Tibial artery (tissue), 4 donors: ENCODE data around the gene COL5A2.

Source experiments
- DNase-seq, 2 donors: peaks; one replicate each; pipeline ENCODE4 v3.0.0-alpha.2; 2019
- H3K27ac ChIP-seq, 2 donors: fragments of 200-600 bp; sonication (generic) in 1 of 2; 1 replicate in 1 of 2; 2 replicates in 1 of 2; pipeline ENCODE4 v1.5.1; 2018 to 2019; ENCODE audit warnings: mild to moderate bottlenecking in 1 of 2
- H3K27me3 ChIP-seq, 2 donors: fragments of 200-600 bp; sonication (generic) in 1 of 2; one replicate each; pipeline versions ENCODE4 v1.5.1 to v1.6.0; 2016 to 2019
- H3K36me3 ChIP-seq, 3 donors: fragments of 200-600 bp; sonication (generic) in 2 of 3; one replicate each; pipeline ENCODE4 v1.5.1; 2016 to 2019; ENCODE audit warnings: mild to moderate bottlenecking in 2 of 3
- H3K4me1 ChIP-seq, 4 donors: fragments of 200-600 bp; sonication (generic) in 2 of 4; 1 replicate in 3 of 4; 2 replicates in 1 of 4; pipeline ENCODE4 v1.5.1; 2016 to 2019
- H3K4me3 ChIP-seq, 2 donors: fragments of 200-600 bp; sonication (generic) in 1 of 2; 1 replicate in 1 of 2; 2 replicates in 1 of 2; pipeline ENCODE4 v1.5.1; 2018 to 2019; ENCODE audit warnings: mild to moderate bottlenecking in 2 of 2
- H3K9me3 ChIP-seq, 3 donors: fragments of 200-600 bp; sonication (generic) in 1 of 3; one replicate each; pipeline ENCODE4 v1.5.1; 2016 to 2019
- intact Hi-C: fragments of 100-400 bp; cut with DNase I; formaldehyde crosslinking; loops from one replicate; pipeline ENCODE4 v1.15.0; 2023; ENCODE audit warnings: low total_unique reads
- TF ChIP-seq, protein P1 (sequence below), 2 experiments: fragments of 200-600 bp in 1 of 2; fragments of 450-650 bp in 1 of 2; IDR thresholded peaks; one replicate each; pipeline ENCODE4 v1.5.1; 2017 to 2019; ENCODE audit warnings: antibody characterized with exemption in 2 of 2, mild to moderate bottlenecking in 1 of 2, moderate library complexity in 1 of 2

The COL5A2 gene

DNA sequence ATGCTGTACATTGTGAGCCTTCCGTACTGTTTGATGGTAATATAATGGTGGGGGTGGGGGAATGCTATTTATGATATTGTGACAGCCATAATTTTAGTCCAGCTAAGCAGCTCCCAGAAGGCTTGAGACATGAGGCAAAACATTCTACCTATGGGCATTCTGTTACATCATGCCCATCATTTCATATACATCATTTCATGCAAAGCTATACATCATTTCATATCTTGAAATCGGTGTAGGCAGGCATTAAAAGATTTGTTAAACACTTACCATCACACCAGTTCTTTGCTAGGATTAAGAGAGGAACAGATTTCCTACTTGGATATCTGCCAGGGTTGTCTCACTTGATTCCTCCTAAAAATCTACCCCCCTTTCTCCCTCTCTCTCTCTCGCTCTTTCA, 84.5 kb downstream of the COL5A2 start:
- peaks cover 0 to 5% (median 0%) of the 10 kb centered on the region in 3 donors for H3K36me3 ChIP-seq
- intact Hi-C loops = loop anchor here (10.0 kb wide), 1 partner anchor 320 kb away; no protein-coding TSS in a partner anchor
- TF ChIP-seq, protein P1, sequence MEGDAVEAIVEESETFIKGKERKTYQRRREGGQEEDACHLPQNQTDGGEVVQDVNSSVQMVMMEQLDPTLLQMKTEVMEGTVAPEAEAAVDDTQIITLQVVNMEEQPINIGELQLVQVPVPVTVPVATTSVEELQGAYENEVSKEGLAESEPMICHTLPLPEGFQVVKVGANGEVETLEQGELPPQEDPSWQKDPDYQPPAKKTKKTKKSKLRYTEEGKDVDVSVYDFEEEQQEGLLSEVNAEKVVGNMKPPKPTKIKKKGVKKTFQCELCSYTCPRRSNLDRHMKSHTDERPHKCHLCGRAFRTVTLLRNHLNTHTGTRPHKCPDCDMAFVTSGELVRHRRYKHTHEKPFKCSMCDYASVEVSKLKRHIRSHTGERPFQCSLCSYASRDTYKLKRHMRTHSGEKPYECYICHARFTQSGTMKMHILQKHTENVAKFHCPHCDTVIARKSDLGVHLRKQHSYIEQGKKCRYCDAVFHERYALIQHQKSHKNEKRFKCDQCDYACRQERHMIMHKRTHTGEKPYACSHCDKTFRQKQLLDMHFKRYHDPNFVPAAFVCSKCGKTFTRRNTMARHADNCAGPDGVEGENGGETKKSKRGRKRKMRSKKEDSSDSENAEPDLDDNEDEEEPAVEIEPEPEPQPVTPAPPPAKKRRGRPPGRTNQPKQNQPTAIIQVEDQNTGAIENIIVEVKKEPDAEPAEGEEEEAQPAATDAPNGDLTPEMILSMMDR (IDR thresholded peaks at IDR 0.05) = no peak
- H3K4me3 ChIP-seq = no peak overlapping the region
- H3K27me3 ChIP-seq = no peaks in the 10 kb centered on the region
- H3K27ac ChIP-seq = peak overlapping the region; percentile 2 to 50
- peaks cover 0 to 64% (median 13%) of the 10 kb centered on the region in 4 donors for H3K4me1 ChIP-seq
- DNase-seq = no peak
- H3K9me3 ChIP-seq = no peaks in the 10 kb centered on the region

DNA sequence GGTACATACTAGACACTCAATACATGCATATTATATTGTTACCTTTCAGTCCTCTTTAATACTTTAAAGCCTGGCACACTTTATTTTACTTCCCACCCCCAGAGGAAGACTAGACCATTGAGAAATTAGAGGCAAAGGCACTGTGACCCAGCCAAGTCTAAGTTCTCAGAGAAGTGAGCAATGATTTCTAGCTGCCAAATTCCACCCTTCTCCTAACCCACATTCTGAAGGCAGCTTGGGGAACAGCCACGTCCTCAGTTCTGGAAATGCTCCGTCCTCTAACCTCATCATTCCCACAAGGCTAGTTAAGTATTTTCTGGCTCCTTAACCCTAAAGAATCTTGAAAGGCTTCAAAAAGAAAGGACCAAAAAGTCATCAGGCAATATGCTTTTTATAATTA, 86.6 kb downstream of the COL5A2 start:
- H3K36me3 ChIP-seq = peaks cover 0 to 8% (median 7%) of the 10 kb centered on the region in 3 donors
- TF ChIP-seq, protein P1 (IDR thresholded peaks at IDR 0.05) = no peak
- intact Hi-C loops = loop anchor here (10.0 kb wide), 1 partner anchor 322 kb away; no protein-coding TSS in a partner anchor

DNA sequence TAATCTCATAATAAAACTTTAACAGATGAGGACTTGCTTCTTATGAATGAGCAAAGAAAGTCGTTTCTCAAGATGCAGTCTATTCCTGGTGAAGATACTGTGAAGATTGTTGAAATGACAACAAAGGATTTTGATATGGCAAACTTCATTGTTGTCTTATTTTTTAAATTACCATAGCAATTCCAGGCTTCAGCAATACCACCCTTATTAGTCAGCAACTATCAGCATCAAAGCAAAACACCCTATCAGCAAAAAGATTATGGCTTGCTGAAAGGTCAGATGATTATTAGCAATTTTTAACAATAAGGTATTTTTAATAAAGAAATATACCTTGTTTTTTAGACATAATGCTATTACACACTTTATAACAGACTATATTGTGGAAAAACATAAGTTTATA, 88.3 kb downstream of the COL5A2 start:
- TF ChIP-seq, protein P1 (IDR thresholded peaks at IDR 0.05) = no peak
- DNase-seq = no peak
- intact Hi-C loops = loop anchor here (10.0 kb wide), 1 partner anchor 324 kb away; no protein-coding TSS in a partner anchor
- no peak overlapping the region for H3K4me3 ChIP-seq
- H3K27me3 ChIP-seq = no peaks in the 10 kb centered on the region
- H3K4me1 ChIP-seq = peaks cover 0 to 50% (median 11%) of the 10 kb centered on the region in 4 donors
- H3K9me3 ChIP-seq = no peaks in the 10 kb centered on the region
- peaks cover 4 to 15% (median 9%) of the 10 kb centered on the region in 3 donors for H3K36me3 ChIP-seq
- peak overlapping the region; percentile 20 to 67 for H3K27ac ChIP-seq

More for the DNA sequence above, 86.6 kb downstream of the COL5A2 start:
- peak; percentile 65 to 77 for DNase-seq
- peaks cover 0 to 61% (median 13%) of the 10 kb centered on the region in 4 donors for H3K4me1 ChIP-seq
- H3K27me3 ChIP-seq = no peaks in the 10 kb centered on the region
- H3K9me3 ChIP-seq = no peaks in the 10 kb centered on the region
- H3K27ac ChIP-seq = peak overlapping the region; percentile 63 to 67
- H3K4me3 ChIP-seq = no peak overlapping the region

DNA sequence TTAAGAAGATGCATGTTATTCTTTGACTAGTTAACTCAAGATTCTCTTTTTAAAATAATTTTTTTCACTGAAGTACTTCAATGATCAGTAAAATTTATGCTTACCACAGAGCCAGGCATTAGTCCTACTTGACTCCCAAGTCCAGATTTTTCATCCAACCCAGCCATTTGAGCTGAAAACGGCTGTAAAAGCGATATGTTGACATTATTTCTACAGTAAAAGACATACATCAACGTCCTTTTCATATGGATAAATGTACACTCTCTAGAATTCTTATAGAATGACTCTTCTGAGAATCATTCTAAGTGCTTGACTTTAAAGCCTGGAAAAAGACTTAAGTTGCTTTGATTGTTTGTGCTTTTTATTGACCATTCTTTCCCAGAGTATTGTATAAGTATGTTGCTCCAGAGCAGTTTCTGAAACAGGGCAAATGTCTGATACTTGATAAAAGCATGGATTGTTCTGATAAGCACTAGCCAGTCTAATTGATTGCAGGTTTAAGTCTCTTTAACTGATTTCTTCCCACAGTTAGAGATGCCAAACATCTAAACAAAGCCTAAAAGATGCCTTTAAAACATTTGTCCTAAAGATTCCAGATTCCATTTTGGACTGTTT, 90.9 kb downstream of the COL5A2 start:
- no peak for DNase-seq
- TF ChIP-seq, protein P1 (IDR thresholded peaks at IDR 0.05) = no peak
- Histone ChIP-seq H3K27ac (no peak overlapping the region), H3K36me3 (peaks cover 17 to 37% (median 23%) of the 10 kb centered on the region in 3 donors), H3K4me1 (peaks cover 0 to 28% (median 10%) of the 10 kb centered on the region in 4 donors), H3K27me3 (no peaks in the 10 kb centered on the region), H3K4me3 (no peak overlapping the region), H3K9me3 (no peaks in the 10 kb centered on the region)
- intact Hi-C loops = no loop called here

DNA sequence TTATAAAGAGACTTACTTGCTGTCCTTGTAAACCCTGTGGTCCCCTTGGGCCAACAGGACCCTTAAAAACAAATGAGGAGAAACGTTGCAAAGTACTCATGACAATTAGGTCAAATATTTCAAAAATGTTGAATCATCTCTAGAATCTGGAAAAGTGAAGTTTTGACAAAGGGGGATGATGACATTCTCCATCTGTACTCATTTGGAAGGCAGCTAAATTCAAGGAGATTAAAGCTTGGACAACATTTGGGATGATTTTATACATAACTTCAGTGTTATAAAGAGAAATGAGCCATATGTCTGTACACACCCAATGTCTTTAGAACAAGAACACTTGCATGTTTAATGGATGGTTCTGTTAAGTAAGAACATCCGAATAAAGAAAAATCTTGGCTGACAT, 92.9 kb downstream of the COL5A2 start:
- Histone ChIP-seq H3K4me1 (peaks cover 0 to 8% (median 0%) of the 10 kb centered on the region in 4 donors), H3K36me3 (peaks cover 29 to 48% (median 38%) of the 10 kb centered on the region in 3 donors), H3K27me3 (no peaks in the 10 kb centered on the region), H3K4me3 (no peak overlapping the region), H3K9me3 (no peaks in the 10 kb centered on the region), H3K27ac (no peak overlapping the region)
- intact Hi-C loops = no loop called here
- TF ChIP-seq, protein P1 (IDR thresholded peaks at IDR 0.05) = no peak
- DNase-seq = no peak
